Measurements from ENCODE around the gene TGFB1. TPM values are rescaled to one million over a fixed set of nuclear protein-coding genes. Genes with fewer than 3 reads are reported as not detected.

The TGFB1 gene
- total RNA-seq, 1 donor from 2014 or later = 125 TPM

DNA sequence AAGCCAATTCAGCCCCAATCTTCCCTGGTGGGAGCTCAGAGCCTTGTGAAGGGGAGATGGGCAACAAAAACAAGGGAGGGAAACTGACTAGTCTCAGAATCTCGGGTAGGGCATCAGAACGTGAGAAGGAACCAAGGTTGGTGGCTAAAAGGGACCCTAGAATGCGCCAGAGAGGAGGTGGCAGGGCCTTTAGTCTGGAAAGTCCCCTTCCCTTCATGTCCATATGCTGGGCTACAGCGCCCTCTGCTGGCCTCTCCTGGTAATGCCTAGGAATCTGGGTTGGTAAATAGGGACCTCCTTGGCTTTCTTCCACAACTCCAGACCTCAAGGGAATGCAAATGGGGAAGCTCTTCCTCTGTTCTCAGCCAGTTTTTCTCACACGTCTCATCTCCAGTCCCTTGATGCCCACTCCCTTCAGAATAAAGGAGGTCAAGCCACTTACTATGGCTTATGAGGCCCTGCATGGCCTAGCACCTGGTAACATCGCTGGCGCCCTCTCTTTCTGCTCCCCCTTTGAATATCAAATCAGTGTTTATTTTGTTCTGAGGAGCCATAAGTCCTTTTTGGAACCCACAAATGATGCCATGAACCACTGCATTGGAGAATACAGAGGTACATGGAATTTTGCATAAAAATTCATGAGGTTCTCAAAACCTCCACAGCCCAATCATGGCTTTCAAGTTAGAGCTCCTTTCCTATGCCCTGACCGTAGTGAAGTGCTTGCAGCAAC, 45.1 kb downstream of the TGFB1 start:
- peak overlapping the region; percentile 96 for H3K27ac Mint-ChIP-seq
- no peaks in the 10 kb centered on the region for H3K27me3 Mint-ChIP-seq (ENCODE audit: low read depth)
- peak; percentile 84 for DNase-seq (ENCODE audit: low spot score)
- peaks cover 72% of the 10 kb centered on the region for H3K36me3 Mint-ChIP-seq (ENCODE audit: low read depth)
- peak overlapping the region; percentile 97 for H3K4me3 Mint-ChIP-seq (ENCODE audit: low read depth)
- peaks cover 67% of the 10 kb centered on the region for H3K4me1 Mint-ChIP-seq (ENCODE audit: low read depth)
- intact Hi-C loops (cut with micrococcal nuclease) = loop anchor here (1.0 to 5.0 kb wide), 3 partner anchors 45 to 254 kb away; no protein-coding TSS in a partner anchor
- H3K9me3 Mint-ChIP-seq = no peaks in the 10 kb centered on the region

DNA sequence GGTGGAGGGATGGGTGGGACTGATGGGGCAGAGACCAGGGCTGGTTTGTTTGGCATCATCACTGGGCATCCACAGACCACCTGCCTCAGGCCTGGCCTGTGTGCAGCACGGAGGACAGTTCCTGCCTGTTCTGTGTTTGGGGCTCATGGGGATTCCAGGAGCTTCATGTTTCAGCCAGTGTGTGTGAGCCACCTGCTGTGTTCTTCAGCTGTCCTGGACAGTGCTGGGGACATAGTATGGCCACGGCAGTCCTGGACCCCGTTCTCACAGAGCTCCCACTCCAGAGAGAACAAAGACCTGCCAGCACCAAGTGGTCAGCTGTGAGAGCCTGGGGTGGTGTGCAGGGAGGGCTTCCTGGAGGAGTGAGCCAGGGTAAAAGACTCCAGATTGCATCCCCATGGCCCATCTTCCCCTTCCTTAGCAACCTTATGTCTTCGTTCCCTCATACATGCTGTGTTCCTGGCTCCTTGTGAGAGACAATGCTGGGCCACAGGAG, 45.7 kb downstream of the TGFB1 start:
- H3K4me1 Mint-ChIP-seq (ENCODE audit: low read depth) = peaks cover 65% of the 10 kb centered on the region
- H3K9me3 Mint-ChIP-seq = no peaks in the 10 kb centered on the region
- intact Hi-C loops (cut with micrococcal nuclease) = loop anchor here (1.0 to 5.0 kb wide), 3 partner anchors 45 to 254 kb away; no protein-coding TSS in a partner anchor
- peaks cover 72% of the 10 kb centered on the region for H3K36me3 Mint-ChIP-seq (ENCODE audit: low read depth)
- peak overlapping the region; percentile 97 for H3K4me3 Mint-ChIP-seq (ENCODE audit: low read depth)
- peak overlapping the region; percentile 96 for H3K27ac Mint-ChIP-seq
- no peak for DNase-seq (ENCODE audit: low spot score)
- no peaks in the 10 kb centered on the region for H3K27me3 Mint-ChIP-seq (ENCODE audit: low read depth)

- Mint-ChIP-seq H3K27me3 (ENCODE audit: low read depth) (no peaks in the 10 kb centered on the region), H3K9me3 (no peaks in the 10 kb centered on the region), H3K4me1 (ENCODE audit: low read depth) (peaks cover 71% of the 10 kb centered on the region), H3K36me3 (ENCODE audit: low read depth) (peaks cover 72% of the 10 kb centered on the region), H3K4me3 (ENCODE audit: low read depth) (peak overlapping the region; percentile 69), H3K27ac (peak overlapping the region; percentile 96)
- intact Hi-C loops (cut with micrococcal nuclease) = loop anchor here (5.0 kb wide), 1 partner anchor 255 kb away; no protein-coding TSS in a partner anchor
- no peak for DNase-seq (ENCODE audit: low spot score)
These were observed 46.4 kb downstream of the TGFB1 start for GRCh38 chr19:41307090-41307875.

DNA sequence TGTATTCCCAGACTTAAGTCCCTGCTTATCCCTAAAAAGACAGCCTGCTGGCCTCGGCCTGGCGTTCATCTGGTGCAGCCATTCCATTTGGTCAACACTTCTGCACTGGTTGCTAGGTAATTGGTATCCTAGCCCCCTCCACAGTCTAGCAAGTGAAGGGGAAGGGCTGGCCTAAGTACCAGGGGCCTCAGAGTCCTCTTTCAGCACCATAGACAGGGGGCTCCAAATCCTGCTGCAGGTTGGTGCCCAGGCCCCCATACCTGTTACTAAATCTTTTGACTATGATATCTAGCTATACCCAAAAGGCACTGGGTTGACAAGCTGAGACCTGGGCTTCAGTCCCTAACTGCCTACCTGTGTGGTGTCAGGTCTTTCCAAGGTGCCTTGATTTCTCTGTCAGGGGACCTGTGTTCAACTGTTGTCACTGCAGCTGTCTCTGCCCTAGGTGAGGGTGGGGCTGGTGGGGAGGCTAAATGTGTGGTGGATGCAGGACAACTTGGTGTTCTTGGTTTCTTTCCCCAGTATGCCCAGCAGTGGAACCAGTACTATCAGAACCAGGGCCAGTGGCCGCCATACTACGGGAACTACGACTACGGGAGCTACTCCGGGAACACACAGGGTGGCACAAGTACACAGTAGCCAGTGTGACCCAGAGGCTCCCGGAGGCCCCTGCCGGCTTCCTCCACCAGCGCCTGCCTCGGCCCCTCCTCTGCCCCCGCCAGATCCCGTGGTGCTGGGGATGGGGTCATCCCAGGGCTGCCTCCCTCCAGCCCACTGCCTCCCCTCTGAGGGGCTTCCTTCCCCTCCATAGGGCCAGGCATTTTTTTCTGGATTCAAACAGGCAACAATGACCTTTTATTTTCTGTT, 47.6 kb downstream of the TGFB1 start:
- intact Hi-C loops (cut with micrococcal nuclease) = loop anchor here (5.0 kb wide), 1 partner anchor 256 kb away; no protein-coding TSS in a partner anchor
- peaks cover 74% of the 10 kb centered on the region for H3K4me1 Mint-ChIP-seq (ENCODE audit: low read depth)
- H3K27ac Mint-ChIP-seq = peak overlapping the region; percentile 96
- peaks cover 73% of the 10 kb centered on the region for H3K36me3 Mint-ChIP-seq (ENCODE audit: low read depth)
- no peaks in the 10 kb centered on the region for H3K27me3 Mint-ChIP-seq (ENCODE audit: low read depth)
- DNase-seq (ENCODE audit: low spot score) = no peak
- no peaks in the 10 kb centered on the region for H3K9me3 Mint-ChIP-seq
- peak overlapping the region; percentile 69 for H3K4me3 Mint-ChIP-seq (ENCODE audit: low read depth)

DNA sequence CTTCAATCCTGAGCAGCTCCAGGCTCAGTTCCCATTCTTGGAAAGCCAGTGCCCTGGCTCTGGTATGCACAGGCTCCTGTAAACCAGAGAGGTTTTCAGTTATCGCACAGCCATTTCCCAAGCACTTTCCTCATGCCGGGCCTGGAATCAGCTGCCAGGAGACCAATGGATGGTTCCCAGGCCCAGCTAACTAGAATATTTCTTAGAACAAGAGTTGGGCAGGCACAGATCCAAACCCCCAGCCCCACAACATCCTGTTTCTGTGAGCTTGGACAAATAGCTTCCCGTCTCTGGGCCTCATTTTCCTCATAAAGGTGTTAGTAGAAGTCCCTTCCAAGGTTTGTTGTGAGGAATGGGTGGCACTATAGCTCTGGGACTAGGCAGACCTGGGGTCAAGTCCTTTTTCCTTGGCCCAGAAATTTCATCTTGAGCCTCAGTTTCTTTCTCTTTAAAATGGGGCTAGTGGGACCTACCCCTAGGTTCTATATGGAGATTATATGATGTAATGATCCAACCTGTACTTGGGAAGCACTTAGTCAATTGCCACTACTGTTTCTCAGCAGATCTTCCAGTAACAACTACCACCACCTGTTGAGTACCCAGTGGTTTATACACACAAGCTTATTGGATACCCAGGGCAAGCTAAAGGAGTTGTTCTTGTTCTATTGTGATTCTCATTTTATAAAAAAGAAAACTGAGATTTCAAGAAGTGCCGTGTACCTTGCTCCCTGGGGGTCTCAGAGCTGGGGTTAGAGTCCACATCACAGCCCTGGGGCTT, 48.8 kb downstream of the TGFB1 start:
- DNase-seq (ENCODE audit: low spot score) = no peak
- Mint-ChIP-seq H3K9me3 (no peaks in the 10 kb centered on the region), H3K27me3 (ENCODE audit: low read depth) (no peaks in the 10 kb centered on the region), H3K4me1 (ENCODE audit: low read depth) (peaks cover 81% of the 10 kb centered on the region), H3K4me3 (ENCODE audit: low read depth) (peak overlapping the region; percentile 66), H3K36me3 (ENCODE audit: low read depth) (peaks cover 79% of the 10 kb centered on the region), H3K27ac (peak overlapping the region; percentile 80)
- intact Hi-C loops (cut with micrococcal nuclease) = loop anchor here (5.0 kb wide), 1 partner anchor 257 kb away; no protein-coding TSS in a partner anchor

GRCh38 chr19:41303954-41304353, 49.8 kb downstream of the TGFB1 start:
- peak overlapping the region; percentile 80 for H3K27ac Mint-ChIP-seq

DNA sequence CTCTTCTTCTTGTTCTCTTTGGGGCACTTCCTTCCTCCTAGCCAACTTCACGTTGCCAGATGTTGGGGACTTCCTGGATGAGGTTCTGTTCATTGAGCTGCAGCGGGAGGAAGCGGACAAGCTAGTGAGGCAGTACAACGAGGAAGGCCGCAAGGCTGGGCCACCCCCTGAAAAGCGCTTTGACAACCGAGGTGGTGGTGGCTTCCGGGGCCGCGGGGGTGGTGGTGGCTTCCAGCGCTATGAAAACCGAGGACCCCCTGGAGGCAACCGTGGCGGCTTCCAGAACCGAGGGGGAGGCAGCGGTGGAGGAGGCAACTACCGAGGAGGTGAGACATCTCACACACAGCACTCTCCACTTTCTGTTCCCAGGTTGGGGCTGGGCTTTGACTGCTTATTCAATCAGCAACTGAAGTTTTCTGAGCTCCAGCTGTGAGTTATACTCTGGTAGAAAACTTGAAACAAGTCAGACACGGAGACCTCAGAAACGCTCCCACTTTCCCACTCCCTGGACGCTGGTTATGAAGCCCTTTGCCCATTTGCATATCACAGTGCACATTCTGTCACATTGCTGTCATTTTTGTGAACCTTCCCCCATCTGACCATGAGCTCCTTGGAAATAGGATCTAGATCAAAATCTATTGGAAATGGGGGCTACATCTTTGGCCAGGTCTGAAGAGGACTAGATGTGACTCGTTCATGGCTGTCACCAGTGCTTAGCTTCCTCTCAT, 50.9 kb downstream of the TGFB1 start:
- intact Hi-C loops (cut with micrococcal nuclease) = loop anchor here (1.0 kb wide), 1 partner anchor 38 kb away; the partner anchor contains the start of gene HNRNPUL1
- no peaks in the 10 kb centered on the region for H3K9me3 Mint-ChIP-seq
- H3K4me3 Mint-ChIP-seq (ENCODE audit: low read depth) = peak overlapping the region; percentile 78
- H3K27me3 Mint-ChIP-seq (ENCODE audit: low read depth) = no peaks in the 10 kb centered on the region
- H3K27ac Mint-ChIP-seq = peak overlapping the region; percentile 98
- peaks cover 93% of the 10 kb centered on the region for H3K36me3 Mint-ChIP-seq (ENCODE audit: low read depth)
- DNase-seq (ENCODE audit: low spot score) = peak; percentile 49
- H3K4me1 Mint-ChIP-seq (ENCODE audit: low read depth) = peaks cover 86% of the 10 kb centered on the region

More at GRCh38 chr19:41303954-41304353, 49.8 kb downstream of the TGFB1 start:
- H3K4me1 Mint-ChIP-seq (ENCODE audit: low read depth) = peaks cover 86% of the 10 kb centered on the region
- DNase-seq (ENCODE audit: low spot score) = no peak
- peak overlapping the region; percentile 66 for H3K4me3 Mint-ChIP-seq (ENCODE audit: low read depth)
- peaks cover 88% of the 10 kb centered on the region for H3K36me3 Mint-ChIP-seq (ENCODE audit: low read depth)
- H3K9me3 Mint-ChIP-seq = no peaks in the 10 kb centered on the region
- intact Hi-C loops (cut with micrococcal nuclease) = no loop called here
- no peaks in the 10 kb centered on the region for H3K27me3 Mint-ChIP-seq (ENCODE audit: low read depth)

DNA sequence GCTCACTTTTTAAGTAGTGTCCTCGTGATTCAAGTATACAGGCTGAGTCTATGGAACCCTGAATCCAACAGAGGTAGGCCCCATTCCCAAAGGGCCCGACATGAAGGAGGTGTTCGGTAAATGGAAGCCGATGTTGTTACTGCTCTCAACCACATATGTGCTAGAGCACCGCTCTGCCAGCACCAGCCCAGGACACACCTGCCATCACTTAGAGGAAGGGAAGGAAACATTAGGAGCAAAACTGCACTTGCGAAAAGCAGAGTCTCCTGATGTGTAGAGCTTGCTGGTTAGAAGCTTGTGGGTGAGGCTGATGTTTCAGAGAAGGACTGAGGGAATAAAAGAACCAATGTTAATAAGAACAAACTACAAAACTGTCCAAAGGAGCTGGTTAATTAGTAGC, 53.2 kb downstream of the TGFB1 start:
- Mint-ChIP-seq H3K4me1 (ENCODE audit: low read depth) (peaks cover 86% of the 10 kb centered on the region), H3K9me3 (no peaks in the 10 kb centered on the region), H3K4me3 (ENCODE audit: low read depth) (no peak overlapping the region), H3K27ac (peak overlapping the region; percentile 66), H3K27me3 (ENCODE audit: low read depth) (no peaks in the 10 kb centered on the region), H3K36me3 (ENCODE audit: low read depth) (peaks cover 92% of the 10 kb centered on the region)
- intact Hi-C loops (cut with micrococcal nuclease) = no loop called here
- DNase-seq (ENCODE audit: low spot score) = no peak

- Mint-ChIP-seq H3K9me3 (no peaks in the 10 kb centered on the region), H3K4me3 (ENCODE audit: low read depth) (no peak overlapping the region), H3K36me3 (ENCODE audit: low read depth) (peaks cover 92% of the 10 kb centered on the region), H3K27ac (peak overlapping the region; percentile 33), H3K4me1 (ENCODE audit: low read depth) (peaks cover 83% of the 10 kb centered on the region), H3K27me3 (ENCODE audit: low read depth) (no peaks in the 10 kb centered on the region)
- no peak for DNase-seq (ENCODE audit: low spot score)
- intact Hi-C loops (cut with micrococcal nuclease) = no loop called here
These were observed 54.0 kb downstream of the TGFB1 start for GRCh38 chr19:41299755-41300089.

DNA sequence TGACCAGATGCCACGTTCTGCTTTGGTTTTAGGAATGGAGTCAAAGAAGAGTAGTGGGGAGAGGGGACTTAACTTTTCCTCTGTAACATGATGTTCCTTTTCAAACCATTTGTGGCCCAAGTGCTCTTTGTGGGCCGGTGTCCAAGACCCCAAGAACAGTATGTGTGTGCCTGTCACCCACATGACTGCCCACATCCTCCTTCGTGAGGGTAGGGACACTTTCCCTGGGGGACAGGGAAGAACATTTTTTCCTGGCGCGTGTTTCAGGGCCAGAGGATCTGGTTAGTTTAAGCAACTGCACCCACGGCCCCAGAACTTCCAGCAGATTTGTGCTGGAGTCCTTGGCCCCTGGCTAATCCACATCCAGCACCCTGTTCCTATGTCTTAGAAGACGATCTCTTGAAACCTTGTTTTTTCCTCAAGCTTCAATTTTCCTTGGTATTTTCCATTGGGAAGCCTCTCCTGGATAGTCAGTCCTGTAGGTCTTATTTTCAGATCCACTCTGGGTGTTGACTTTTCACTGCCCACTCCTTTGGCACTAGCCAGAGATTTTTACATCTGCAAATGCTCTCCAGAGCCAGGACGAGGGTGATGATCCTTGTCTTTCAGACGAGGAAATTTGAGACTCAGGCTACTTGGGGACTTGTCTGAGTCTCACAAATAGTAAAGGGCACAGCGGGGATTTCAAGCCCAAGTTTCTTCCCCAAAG, 54.5 kb downstream of the TGFB1 start:
- intact Hi-C loops (cut with micrococcal nuclease) = no loop called here
- Mint-ChIP-seq H3K36me3 (ENCODE audit: low read depth) (peaks cover 92% of the 10 kb centered on the region), H3K4me1 (ENCODE audit: low read depth) (peaks cover 83% of the 10 kb centered on the region), H3K4me3 (ENCODE audit: low read depth) (no peak overlapping the region), H3K27me3 (ENCODE audit: low read depth) (no peaks in the 10 kb centered on the region), H3K27ac (peak overlapping the region; percentile 33), H3K9me3 (no peaks in the 10 kb centered on the region)
- no peak for DNase-seq (ENCODE audit: low spot score)

All from activated T-helper 2 cell treated with anti-CD3 and anti-CD28 coated beads, Interferon-gamma antibody, Interleukin-2, Interleukin-4, amounts not matched to agents 10 μg/mL and 5 μg/mL and 100 μg/mL, durations not matched to agents 14 hours and 24 hours and 36 hours (primary cell).